ENCODE results near the gene TAF8. TPM values are rescaled to one million over a fixed set of nuclear protein-coding genes. Genes with fewer than 3 reads are reported as not detected.
"Not testable (repeated sequence)": the region's sequence is repeated elsewhere in the genome, so short reads cannot be mapped to it uniquely, and the experiment has no call there.

The TAF8 gene
- polyA plus RNA-seq (ENCODE audit: insufficient read length) = 18.3 TPM

GRCh38 chr6:42050297-42051267, at the start of gene TAF8:
Gene TAF8, plus strand, starts transcription at chr6:42050524. Its CDS starts 18 bp downstream, at chr6:42050542.
- peak; percentile 92 for DNase-seq

GRCh38 chr6:42001506-42001905, 48.8 kb upstream of the TAF8 start:
- DNase-seq = no peak

- not testable (repeated sequence) for DNase-seq
These were observed 46.7 kb upstream of the TAF8 start for GRCh38 chr6:42003658-42004057.

GRCh38 chr6:42007286-42008137, 42.8 kb upstream of the TAF8 start:
- no peak for DNase-seq

GRCh38 chr6:42008138-42008528, 42.2 kb upstream of the TAF8 start:
- DNase-seq = not testable (repeated sequence)

GRCh38 chr6:42009844-42010184, 40.5 kb upstream of the TAF8 start:
- no peak for DNase-seq

GRCh38 chr6:42010185-42010891, 40.0 kb upstream of the TAF8 start:
- peak; percentile 34 for DNase-seq

- DNase-seq = no peak
These were observed 39.4 kb upstream of the TAF8 start for GRCh38 chr6:42010909-42011308.

- no peak for DNase-seq
These were observed 37.7 kb upstream of the TAF8 start for GRCh38 chr6:42012501-42013133.

GRCh38 chr6:42013134-42013516, 37.2 kb upstream of the TAF8 start:
- DNase-seq = no peak

- no peak for DNase-seq
These were observed 33.2 kb upstream of the TAF8 start for GRCh38 chr6:42017021-42017643.

GRCh38 chr6:42020967-42021366, 29.4 kb upstream of the TAF8 start:
- DNase-seq = no peak

- DNase-seq = no peak
These were observed 28.2 kb upstream of the TAF8 start for GRCh38 chr6:42021847-42022754.

GRCh38 chr6:42022755-42023384, 27.5 kb upstream of the TAF8 start:
- no peak for DNase-seq

GRCh38 chr6:42025066-42025844, 25.1 kb upstream of the TAF8 start:
- no peak for DNase-seq

GRCh38 chr6:42025845-42026243, 24.5 kb upstream of the TAF8 start:
- no peak for DNase-seq

GRCh38 chr6:42026540-42026939, 23.8 kb upstream of the TAF8 start:
- DNase-seq = no peak

- DNase-seq = no peak
These were observed 21.9 kb upstream of the TAF8 start for GRCh38 chr6:42028234-42029061.
